ENCODE results near the gene NUDT22.

NUDT22 gene

DNA sequence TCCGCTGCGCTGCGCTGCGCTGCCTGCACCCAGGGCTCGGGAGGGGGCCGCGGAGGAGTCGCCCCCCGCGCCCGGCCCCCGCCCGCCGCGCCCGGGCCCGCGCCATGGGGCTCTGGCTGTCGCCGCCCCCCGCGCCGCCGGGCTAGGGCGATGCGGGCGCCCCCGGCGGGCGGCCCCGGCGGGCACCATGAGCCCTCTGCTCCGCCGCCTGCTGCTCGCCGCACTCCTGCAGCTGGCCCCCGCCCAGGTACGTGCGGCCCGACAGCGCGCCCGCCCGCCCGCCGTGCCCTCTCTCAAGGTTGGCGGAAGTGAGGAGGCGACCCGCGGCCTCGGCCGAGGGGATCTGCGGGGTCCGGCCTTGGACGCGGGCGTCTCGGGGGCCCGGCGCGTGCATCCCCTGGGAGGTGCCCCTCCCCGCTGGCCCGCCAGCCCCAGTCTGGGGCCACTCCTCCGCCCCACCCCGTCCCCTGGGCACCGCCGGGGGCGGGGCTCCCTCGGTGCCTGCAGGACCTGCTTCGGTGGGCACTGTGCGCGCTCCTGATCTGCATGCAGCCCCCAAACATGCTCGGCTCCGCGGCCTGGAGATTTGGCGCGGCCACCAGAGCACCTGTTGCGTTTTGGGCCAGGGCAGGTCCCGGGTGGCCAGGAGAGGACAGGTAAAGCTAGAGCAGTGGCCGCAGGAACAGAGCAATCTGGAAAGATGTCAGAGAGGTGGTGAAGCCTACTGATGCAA lies 8.7 kb downstream of the NUDT22 start:
- peak overlapping the region; percentile 95 for H3K27ac ChIP-seq
- TF ChIP-seq, protein P1, sequence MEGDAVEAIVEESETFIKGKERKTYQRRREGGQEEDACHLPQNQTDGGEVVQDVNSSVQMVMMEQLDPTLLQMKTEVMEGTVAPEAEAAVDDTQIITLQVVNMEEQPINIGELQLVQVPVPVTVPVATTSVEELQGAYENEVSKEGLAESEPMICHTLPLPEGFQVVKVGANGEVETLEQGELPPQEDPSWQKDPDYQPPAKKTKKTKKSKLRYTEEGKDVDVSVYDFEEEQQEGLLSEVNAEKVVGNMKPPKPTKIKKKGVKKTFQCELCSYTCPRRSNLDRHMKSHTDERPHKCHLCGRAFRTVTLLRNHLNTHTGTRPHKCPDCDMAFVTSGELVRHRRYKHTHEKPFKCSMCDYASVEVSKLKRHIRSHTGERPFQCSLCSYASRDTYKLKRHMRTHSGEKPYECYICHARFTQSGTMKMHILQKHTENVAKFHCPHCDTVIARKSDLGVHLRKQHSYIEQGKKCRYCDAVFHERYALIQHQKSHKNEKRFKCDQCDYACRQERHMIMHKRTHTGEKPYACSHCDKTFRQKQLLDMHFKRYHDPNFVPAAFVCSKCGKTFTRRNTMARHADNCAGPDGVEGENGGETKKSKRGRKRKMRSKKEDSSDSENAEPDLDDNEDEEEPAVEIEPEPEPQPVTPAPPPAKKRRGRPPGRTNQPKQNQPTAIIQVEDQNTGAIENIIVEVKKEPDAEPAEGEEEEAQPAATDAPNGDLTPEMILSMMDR (conservative IDR thresholded peaks at IDR 0.05), result peak; percentile 72

DNA sequence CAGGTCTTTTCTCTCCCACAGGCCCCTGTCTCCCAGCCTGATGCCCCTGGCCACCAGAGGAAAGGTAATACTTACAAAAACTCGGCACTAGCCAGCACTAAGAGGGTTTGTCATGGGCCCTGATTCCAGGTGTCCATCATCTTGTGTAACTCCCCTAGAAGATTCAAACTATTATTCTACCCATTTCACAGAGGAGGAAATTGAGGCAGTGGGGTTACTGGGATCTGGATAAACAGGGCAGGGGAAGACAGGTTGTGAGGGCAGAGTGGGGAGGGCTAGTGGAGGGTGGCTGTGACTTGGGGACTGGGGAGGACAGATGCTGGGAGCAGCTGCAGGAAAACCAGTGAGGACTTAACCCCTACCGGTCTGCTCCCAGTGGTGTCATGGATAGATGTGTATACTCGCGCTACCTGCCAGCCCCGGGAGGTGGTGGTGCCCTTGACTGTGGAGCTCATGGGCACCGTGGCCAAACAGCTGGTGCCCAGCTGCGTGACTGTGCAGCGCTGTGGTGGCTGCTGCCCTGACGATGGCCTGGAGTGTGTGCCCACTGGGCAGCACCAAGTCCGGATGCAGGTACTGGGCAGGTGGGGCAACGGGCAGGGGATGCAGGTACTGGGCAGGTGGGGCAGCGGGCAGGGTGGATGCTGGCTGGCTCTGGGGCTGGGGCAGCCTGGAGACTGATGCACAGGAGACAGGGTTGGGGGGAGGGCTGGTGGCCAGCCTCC lies 9.5 kb downstream of the NUDT22 start:
- TF ChIP-seq, protein P1 (conservative IDR thresholded peaks at IDR 0.05), result no peak
- H3K27ac ChIP-seq, result peak overlapping the region; percentile 95

GRCh38 chr11:64237484-64237951 lies 11.4 kb downstream of the NUDT22 start:
- H3K27ac ChIP-seq, result peak overlapping the region; percentile 95
- TF ChIP-seq, protein P1 (conservative IDR thresholded peaks at IDR 0.05), result peak; percentile 56

DNA sequence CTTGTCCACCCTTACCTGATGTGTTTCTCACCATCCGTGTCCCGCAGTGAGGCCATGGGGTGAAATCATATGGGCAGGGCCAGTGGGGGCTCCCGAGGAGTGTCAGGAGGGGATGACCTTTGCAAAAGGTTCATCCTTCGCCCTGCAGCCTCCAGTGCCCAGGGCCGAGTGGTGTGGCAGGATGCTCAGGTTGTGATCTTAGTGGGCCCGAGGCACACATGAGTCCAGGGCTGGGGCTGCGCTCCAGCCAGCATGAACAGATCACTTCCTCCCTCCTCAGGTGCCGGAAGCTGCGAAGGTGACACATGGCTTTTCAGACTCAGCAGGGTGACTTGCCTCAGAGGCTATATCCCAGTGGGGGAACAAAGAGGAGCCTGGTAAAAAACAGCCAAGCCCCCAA lies 12.0 kb downstream of the NUDT22 start:
- TF ChIP-seq, protein P1 (conservative IDR thresholded peaks at IDR 0.05), result no peak
- peak overlapping the region; percentile 95 for H3K27ac ChIP-seq

DNA sequence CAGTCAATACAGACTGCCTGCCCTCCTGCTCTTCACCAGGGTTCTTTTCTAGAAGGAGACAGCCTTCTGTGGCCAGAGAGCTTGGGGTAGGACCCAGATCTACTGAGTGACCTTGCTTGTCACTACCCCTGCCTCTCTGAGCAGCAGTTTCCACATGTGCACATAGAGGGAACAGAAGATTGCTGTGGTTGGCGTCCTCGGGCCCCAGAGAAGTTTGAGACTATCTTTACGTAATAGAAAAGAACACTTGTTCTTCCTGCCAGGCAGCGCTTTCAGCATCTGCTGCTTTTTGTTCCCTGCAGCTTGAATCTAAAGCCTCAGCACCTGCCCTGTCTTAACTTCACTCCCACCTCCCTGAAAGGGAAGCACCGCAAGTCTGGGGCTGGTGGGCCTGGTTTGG lies 12.9 kb downstream of the NUDT22 start:
- TF ChIP-seq, protein P1 (conservative IDR thresholded peaks at IDR 0.05), result no peak
- peak overlapping the region; percentile 95 for H3K27ac ChIP-seq

DNA sequence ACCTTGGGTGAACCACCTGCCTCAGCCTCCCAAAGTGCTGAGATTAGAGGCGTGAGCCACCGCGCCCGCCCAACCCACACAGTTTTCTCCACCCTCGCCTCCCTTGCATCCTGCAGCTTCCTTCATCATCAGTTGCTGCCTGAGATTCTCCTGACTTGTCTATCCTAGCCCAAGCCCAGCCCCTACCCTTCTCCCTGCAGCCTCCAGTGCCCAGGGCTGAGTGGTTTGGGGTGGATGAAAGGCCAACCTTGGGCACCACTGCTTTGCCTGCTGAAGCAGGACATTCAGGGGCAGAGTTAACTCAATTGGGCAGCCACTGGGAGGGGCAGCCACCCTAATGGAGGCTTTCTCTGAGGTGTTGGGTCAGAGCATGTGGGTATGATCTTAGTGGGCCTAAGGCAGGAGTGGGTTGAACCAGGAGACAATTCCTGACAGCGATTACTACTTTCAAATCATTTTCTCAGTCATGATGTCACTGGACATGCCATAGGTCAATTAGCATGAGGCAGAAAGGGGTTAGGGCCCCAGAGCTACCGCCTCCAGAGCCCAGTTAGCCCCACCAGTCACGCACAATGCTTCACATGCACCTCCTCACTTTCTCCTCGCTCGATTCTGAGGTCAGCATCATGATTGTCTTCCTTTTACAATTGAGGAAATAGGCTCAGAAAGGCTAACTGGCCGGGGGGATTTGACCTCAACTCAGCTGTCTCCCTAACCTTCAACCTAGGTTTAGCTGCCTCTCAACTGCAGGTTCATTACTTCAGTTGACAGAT lies 13.8 kb downstream of the NUDT22 start:
- TF ChIP-seq, protein P1 (conservative IDR thresholded peaks at IDR 0.05), result no peak
- peak overlapping the region; percentile 95 for H3K27ac ChIP-seq

Measured in VCaP (cell line).